K562 (cell line): ENCODE data around the gene TMEM86B. TPM values are rescaled to one million over a fixed set of nuclear protein-coding genes. Genes with fewer than 3 reads are reported as not detected.
A peak's percentile ranks its signal among the peaks of the same experiment; 100 is the strongest.

Source experiments
- ATAC-seq: fragments of 200-7000 bp; cut with Tn5 transposase; 3 replicates; pipeline ENCODE4 v1.9.1; 2020; ENCODE audit warnings: moderate library complexity
- BruUV-seq: library from RNA; stranded (reverse); fragments of 400-500 nt; replicated peaks from 2 replicates; lab custom pipeline; 2021; lab: Mats Ljungman, UMichigan
- CTCF ChIA-PET: fragments of 300-600 bp; formaldehyde crosslinking; extraction: SDS; loops from one replicate; lab custom pipeline; 2021; ENCODE audit warnings: low intra/inter-chr PET ratio; lab: Yijun Ruan, JAX
- POLR2A ChIA-PET: fragments of 300-600, 350-650 bp; sonication (Branson Sonifier 250); formaldehyde crosslinking; extraction: SDS; loops from one replicate; lab custom pipeline; 2021; ENCODE audit warnings: antibody characterized with exemption, inconsistent platforms; lab: Yijun Ruan, JAX
- DNase-seq, 4 experiments: peaks; one replicate each; pipeline versions ENCODE4 v3.0.0 to v3.0.0-alpha.2; 2011 to 2018; ENCODE audit warnings: low spot score in 3 of 4, mixed read lengths in 3 of 4; ENCODE audit errors: extremely low read depth in 1 of 4
- FAIRE-seq: peaks from 2 replicates; lab custom pipeline; 2011; peaks lifted over from hg19 to GRCh38; lab: Jason Lieb, UNC
- H2AFZ ChIP-seq: 2 replicates; pipeline ENCODE4 v1.6.0; 2011; ENCODE audit warnings: low read depth, low read length, control low read depth, inconsistent platforms
- H3K27ac ChIP-seq: fragments of 200-600 bp; 3 replicates; pipeline ENCODE4 v1.8.0; 2011; ENCODE audit warnings: low read depth, mild to moderate bottlenecking, control low read depth, inconsistent platforms, low read length, moderate library complexity, mixed read lengths; ENCODE audit errors: extremely low read depth
- H3K27me3 ChIP-seq, 2 experiments: fragments of 300-600 bp in 1 of 2; 2 replicates in 1 of 2; 3 replicates in 1 of 2; pipeline versions ENCODE4 v1.6.0 to v1.8.0; 2011; ENCODE audit warnings: inconsistent platforms in 2 of 2, low read length in 2 of 2, mild to moderate bottlenecking in 1 of 2, mixed read lengths in 1 of 2, moderate library complexity in 1 of 2; ENCODE audit not compliant: control insufficient read depth in 2 of 2, insufficient read depth in 2 of 2
- H3K36me3 ChIP-seq: fragments of 300-600 bp; 3 replicates; pipeline ENCODE4 v1.8.0; 2011; ENCODE audit warnings: mild to moderate bottlenecking, low read length, inconsistent platforms; ENCODE audit not compliant: control insufficient read depth, insufficient read depth
- H3K4me1 ChIP-seq, 2 experiments: fragments of 200-600 bp in 1 of 2; replicated peaks in 1 of 2; 2 replicates in 1 of 2; 3 replicates in 1 of 2; pipeline versions ENCODE4 v1.5.1 to v1.8.0; 2011; ENCODE audit warnings: inconsistent platforms in 2 of 2, low read length in 2 of 2, mild to moderate bottlenecking in 1 of 2, mixed read lengths in 1 of 2, moderate library complexity in 1 of 2; ENCODE audit not compliant: control insufficient read depth in 2 of 2, insufficient read depth in 2 of 2
- H3K4me2 ChIP-seq: 2 replicates; pipeline ENCODE4 v1.6.1; 2011; ENCODE audit warnings: low read length, control low read depth, inconsistent platforms, mixed read lengths; ENCODE audit not compliant: insufficient read depth
- H3K4me3 ChIP-seq: fragments of 200-600 bp; sonication (generic), shearing (Covaris generic); 2 replicates; pipeline ENCODE4 v1.5.1; 2016; ENCODE audit warnings: control low read depth, inconsistent platforms
- H3K79me2 ChIP-seq: fragments of 200-600 bp; 3 replicates; pipeline ENCODE4 v1.8.0; 2011; ENCODE audit warnings: low read length, inconsistent platforms; ENCODE audit not compliant: control insufficient read depth, insufficient read depth
- H3K9ac ChIP-seq, 2 experiments: 2 replicates each; pipeline versions ENCODE4 v1.6.0 to v1.6.1; 2011; ENCODE audit warnings: low read depth in 2 of 2, low read length in 2 of 2, control low read depth in 1 of 2, inconsistent platforms in 1 of 2, mild to moderate bottlenecking in 1 of 2, mixed read lengths in 1 of 2; ENCODE audit not compliant: insufficient read depth in 1 of 2
- H3K9me1 ChIP-seq: one replicate; pipeline ENCODE4 v1.6.0; 2011; ENCODE audit warnings: inconsistent platforms, mild to moderate bottlenecking, low read length, moderate library complexity; ENCODE audit not compliant: control insufficient read depth, insufficient read depth
- H3K9me3 ChIP-seq: replicated peaks from 2 replicates; pipeline ENCODE4 v1.5.1; 2011; ENCODE audit warnings: low read depth, low read length, inconsistent platforms; ENCODE audit not compliant: control insufficient read depth, insufficient read depth
- H4K20me1 ChIP-seq: replicated peaks from 2 replicates; pipeline ENCODE4 v1.6.1; 2011; ENCODE audit warnings: low read length, inconsistent platforms, mixed read lengths; ENCODE audit not compliant: control insufficient read depth, insufficient read depth
- IFI16 ChIP-seq: fragments of 250-450 bp; sonication (Bioruptor Pico); IDR thresholded peaks from 2 replicates; pipeline ENCODE4 v2.1.2; 2022; ENCODE audit warnings: mild to moderate bottlenecking, inconsistent platforms
- NELFE ChIP-seq: IDR thresholded peaks from 2 replicates; pipeline ENCODE4 v1.6.1; 2011; ENCODE audit warnings: mild to moderate bottlenecking; ENCODE audit not compliant: insufficient read depth, insufficient read length
- NEUROD1 ChIP-seq: fragments of 150-350 bp; IDR thresholded peaks from 2 replicates; pipeline ENCODE4 v1.6.1; 2014; ENCODE audit warnings: borderline replicate concordance, low read length, low read depth; ENCODE audit not compliant: partially characterized antibody
- SIRT6 ChIP-seq: IDR thresholded peaks from one replicate; pipeline ENCODE4 v1.6.1; 2012; ENCODE audit warnings: low read depth, mild to moderate bottlenecking, control low read depth, inconsistent platforms, low read length, moderate library complexity
- TCF3 ChIP-seq: sonication (generic); formaldehyde crosslinking; IDR thresholded peaks from 2 replicates; pipeline ENCODE4 v1.4.0; 2020; ENCODE audit warnings: mild to moderate bottlenecking, missing genetic modification reagents
- TOE1 ChIP-seq, 2 experiments: fragments of 450-650 bp in 1 of 2; sonication (generic) in 1 of 2; formaldehyde crosslinking in 1 of 2; IDR thresholded peaks; 2 replicates each; pipeline versions ENCODE4 v1.7.1 to v1.8.0; 2016 to 2022; ENCODE audit warnings: borderline replicate concordance in 2 of 2, mild to moderate bottlenecking in 2 of 2, antibody characterized with exemption in 1 of 2, inconsistent platforms in 1 of 2, low read depth in 1 of 2, missing genetic modification reagents in 1 of 2, moderate library complexity in 1 of 2
- ZNF24 ChIP-seq: fragments of 450-650 bp; IDR thresholded peaks from 2 replicates; pipeline ENCODE4 v1.6.1; 2016
- ZNF354B ChIP-seq: fragments of 250-450 bp; sonication (Bioruptor Pico); IDR thresholded peaks from 2 replicates; pipeline ENCODE4 v1.4.0; 2020
- ZNF507 ChIP-seq: conservative IDR thresholded peaks from 2 replicates; pipeline ENCODE4 v1.6.1; 2017; ENCODE audit warnings: missing genetic modification characterization, missing compliant biosample characterization
- ZNF57 ChIP-seq: fragments of 450-650 bp; formaldehyde crosslinking; IDR thresholded peaks from 2 replicates; pipeline ENCODE4 v1.4.0; 2020; ENCODE audit warnings: mild to moderate bottlenecking, moderate library complexity
- ZNF830 ChIP-seq: fragments of 250-450 bp; sonication (Bioruptor Pico); IDR thresholded peaks from 2 replicates; pipeline ENCODE4 v1.5.0; 2021; ENCODE audit warnings: mild to moderate bottlenecking
- ZSCAN32 ChIP-seq: fragments of 450-650 bp; formaldehyde crosslinking; IDR thresholded peaks from 2 replicates; pipeline ENCODE4 v1.4.0; 2020; ENCODE audit warnings: mild to moderate bottlenecking, moderate library complexity
- WGBS: fragments of 100-300 bp; shearing (Covaris generic); methylation state at CpG from one replicate; pipeline ENCODE4 v1.1.6; 2016; ENCODE audit warnings: low coverage, mixed read lengths; ENCODE audit not compliant: insufficient coverage; ENCODE audit errors: missing lambda C conversion rate; 5-methylcytosine and 5-hydroxymethylcytosine counted together
- in situ Hi-C: fragments of 300-500 bp; cut with MboI; formaldehyde crosslinking; loops from 4 replicates; pipeline ENCODE4 v1.15.0; 2018; ENCODE audit warnings: inconsistent platforms, mixed read lengths
- intact Hi-C: fragments of 100-400 bp; cut with micrococcal nuclease; formaldehyde crosslinking; loops from 2 replicates; pipeline ENCODE4 v1.14.2; 2022
- polyA plus RNA-seq, 8 experiments: library from polyadenylated mRNA; depleted of rRNA in 4 of 8; stranded (reverse) in 5 of 8; unstranded in 3 of 8; fragments of >200 nt; fragmentation: Nextera tagmentation in 2 of 8; fragmentation: Illumina TruSeq in 1 of 8; extraction: Ambion mirVana in 2 of 8; extraction: Trizol in 1 of 8; gene quantifications; 2 replicates each; pipeline versions ENCODE4 v1.2.1 to v1.2.3, GENCODE V29; 2011 to 2014; ENCODE audit warnings: inconsistent platforms in 1 of 8, missing spikeins in 1 of 8
- total RNA-seq, 7 experiments: library from RNA; depleted of rRNA in 6 of 7; stranded (reverse); fragments of >200 nt in 6 of 7; fragmentation: Illumina TruSeq in 2 of 7; extraction: Trizol in 2 of 7; gene quantifications; 2 replicates each; pipeline versions ENCODE4 v1.2.1 to v1.2.3, GENCODE V29; 2011 to 2021; ENCODE audit warnings: low replicate concordance in 1 of 7
- TF ChIP-seq, protein P1 (sequence below): fragments of 450-650 bp; IDR thresholded peaks from 2 replicates; pipeline ENCODE4 v1.6.1; 2014; ENCODE audit warnings: low read depth, mild to moderate bottlenecking, moderate library complexity, borderline replicate concordance
- TF ChIP-seq, protein P2 (sequence below): sonication (generic); formaldehyde crosslinking; IDR thresholded peaks from 2 replicates; pipeline ENCODE4 v1.8.1; 2022; ENCODE audit warnings: missing genetic modification reagents

Gene TMEM86B
- total and polyA plus RNA-seq, 9 of the 15 experiments (the other 6 are each of a cell fraction or from before 2014, with no cell fraction given): 0.28 to 7.9 (median 2.1) TPM

DNA sequence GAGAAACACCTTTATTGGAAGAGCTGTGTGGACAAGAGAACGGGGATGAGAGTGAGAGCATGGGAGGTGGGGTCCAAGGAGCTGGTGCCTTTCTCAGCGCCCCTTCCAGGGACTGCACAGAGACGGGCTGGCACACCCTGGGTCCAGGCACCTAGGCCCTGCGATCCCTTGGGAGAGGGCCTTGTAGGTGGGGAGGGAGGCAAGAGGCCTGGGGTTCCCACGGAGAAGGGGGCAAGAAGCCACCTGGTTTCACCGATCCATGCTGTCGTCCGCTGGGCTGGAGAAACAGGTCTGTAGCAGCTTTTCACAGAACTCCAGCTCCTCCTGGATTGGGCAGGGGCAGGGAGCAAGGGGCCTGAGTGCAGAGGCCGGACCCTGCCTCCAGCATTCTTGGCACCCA lies 33.8 kb upstream of the TMEM86B start:
- POLR2A ChIA-PET: interaction anchor here (0.6 to 2.6 kb wide), 8 partner anchors 9 to 145 kb away, joined by 3 to 13 read pairs (median 4); partner anchors contain the start of genes HSPBP1 and UBE2S
- no TSS peak for BruUV-seq
- FAIRE-seq: no peak
- Histone ChIP-seq H3K9ac (peak overlapping the region in 1 of 2 experiments; percentile 54; a peak in 2 of 4 replicates), H3K27ac (no peak overlapping the region), H3K4me1 (peaks cover 12 to 38% of the 10 kb centered on the region in 2 experiments; a peak in 4 of 5 replicates), H3K9me1 (no peaks in the 10 kb centered on the region), H3K4me2 (no peak overlapping the region), H3K27me3 (no peaks in the 10 kb centered on the region), H3K4me3 (no peak overlapping the region), H3K9me3 (peaks cover 3% of the 10 kb centered on the region; the same call in 1 of the 2 replicates), H2AFZ (no peak overlapping the region), H3K79me2 (peaks cover 19% of the 10 kb centered on the region), H3K36me3 (no peaks in the 10 kb centered on the region; the same call in 2 of the 3 replicates), H4K20me1 (peaks cover 7% of the 10 kb centered on the region)
- CTCF ChIA-PET: no interaction called here
- in situ Hi-C loops (no loop called here), intact Hi-C loops (no loop called here)
- TF ChIP-seq IFI16 (CRISPR knock-in tag) (no peak), ZNF57 (CRISPR knock-in tag) (no peak), ZNF24 (no peak), ZNF507 (tag) (no peak), TCF3 (CRISPR knock-in tag) (no peak), ZNF830 (CRISPR knock-in tag) (no peak), NEUROD1 (no peak), SIRT6 (no peak), TOE1 (IDR thresholded peaks at IDR 0.05; ENCODE audit: borderline replicate concordance) (no peak), TOE1 (CRISPR knock-in tag; IDR thresholded peaks at IDR 0.05; ENCODE audit: borderline replicate concordance, low read depth) (no peak), ZNF354B (no peak), ZSCAN32 (no peak), NELFE (no peak)
- TF ChIP-seq, protein P1, sequence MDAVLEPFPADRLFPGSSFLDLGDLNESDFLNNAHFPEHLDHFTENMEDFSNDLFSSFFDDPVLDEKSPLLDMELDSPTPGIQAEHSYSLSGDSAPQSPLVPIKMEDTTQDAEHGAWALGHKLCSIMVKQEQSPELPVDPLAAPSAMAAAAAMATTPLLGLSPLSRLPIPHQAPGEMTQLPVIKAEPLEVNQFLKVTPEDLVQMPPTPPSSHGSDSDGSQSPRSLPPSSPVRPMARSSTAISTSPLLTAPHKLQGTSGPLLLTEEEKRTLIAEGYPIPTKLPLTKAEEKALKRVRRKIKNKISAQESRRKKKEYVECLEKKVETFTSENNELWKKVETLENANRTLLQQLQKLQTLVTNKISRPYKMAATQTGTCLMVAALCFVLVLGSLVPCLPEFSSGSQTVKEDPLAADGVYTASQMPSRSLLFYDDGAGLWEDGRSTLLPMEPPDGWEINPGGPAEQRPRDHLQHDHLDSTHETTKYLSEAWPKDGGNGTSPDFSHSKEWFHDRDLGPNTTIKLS: no peak
- TF ChIP-seq, protein P2, sequence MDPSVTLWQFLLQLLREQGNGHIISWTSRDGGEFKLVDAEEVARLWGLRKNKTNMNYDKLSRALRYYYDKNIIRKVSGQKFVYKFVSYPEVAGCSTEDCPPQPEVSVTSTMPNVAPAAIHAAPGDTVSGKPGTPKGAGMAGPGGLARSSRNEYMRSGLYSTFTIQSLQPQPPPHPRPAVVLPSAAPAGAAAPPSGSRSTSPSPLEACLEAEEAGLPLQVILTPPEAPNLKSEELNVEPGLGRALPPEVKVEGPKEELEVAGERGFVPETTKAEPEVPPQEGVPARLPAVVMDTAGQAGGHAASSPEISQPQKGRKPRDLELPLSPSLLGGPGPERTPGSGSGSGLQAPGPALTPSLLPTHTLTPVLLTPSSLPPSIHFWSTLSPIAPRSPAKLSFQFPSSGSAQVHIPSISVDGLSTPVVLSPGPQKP (CRISPR knock-in tag): no peak
- ATAC-seq: no peak
- 84% methylated on average over 6 of the region's 9 CpGs for WGBS
- no peak for DNase-seq
